H9 (cell line): ENCODE measurements around the gene KLK11. TPM values are rescaled to one million over a fixed set of nuclear protein-coding genes. Genes with fewer than 3 reads are reported as not detected.

Source experiments
- DNase-seq: peaks from one replicate; pipeline ENCODE4 v3.0.0-alpha.2; 2017
- H2AFZ ChIP-seq: one replicate; pipeline ENCODE4 v1.6.1; 2013; ENCODE audit warnings: mild to moderate bottlenecking, low read length, control low read depth, moderate library complexity
- H2AK5ac ChIP-seq: 2 replicates; pipeline ENCODE4 v1.6.1; 2013; ENCODE audit warnings: low read length, control low read depth, mixed read lengths; ENCODE audit not compliant: insufficient read length
- H2BK120ac ChIP-seq: one replicate; pipeline ENCODE4 v1.6.1; 2013; ENCODE audit warnings: low read depth, mild to moderate bottlenecking, low read length, control low read depth, inconsistent platforms; ENCODE audit not compliant: poor library complexity, severe bottlenecking
- H2BK12ac ChIP-seq: 2 replicates; pipeline ENCODE4 v1.6.1; 2013; ENCODE audit warnings: low read length, control low read depth, mixed read lengths, low read depth; ENCODE audit not compliant: insufficient read length
- H2BK15ac ChIP-seq: 2 replicates; pipeline ENCODE4 v1.6.1; 2013; ENCODE audit warnings: low read depth, low read length, control low read depth
- H2BK20ac ChIP-seq: one replicate; pipeline ENCODE4 v1.6.1; 2013; ENCODE audit warnings: low read depth, mild to moderate bottlenecking, low read length, control low read depth, inconsistent platforms; ENCODE audit not compliant: poor library complexity, severe bottlenecking
- H2BK5ac ChIP-seq: 2 replicates; pipeline ENCODE4 v1.6.1; 2013; ENCODE audit warnings: low read length, control low read depth, mixed read lengths; ENCODE audit not compliant: insufficient read length
- H3K14ac ChIP-seq: 2 replicates; pipeline ENCODE4 v1.6.1; 2013; ENCODE audit warnings: low read length, control low read depth; ENCODE audit not compliant: insufficient read depth
- H3K18ac ChIP-seq: 2 replicates; pipeline ENCODE4 v1.6.1; 2013; ENCODE audit warnings: low read depth, mild to moderate bottlenecking, mixed read lengths, low read length, control low read depth; ENCODE audit not compliant: insufficient read length
- H3K23ac ChIP-seq: 2 replicates; pipeline ENCODE4 v1.6.1; 2013; ENCODE audit warnings: low read length, control low read depth, mixed read lengths, low read depth; ENCODE audit not compliant: insufficient read length
- H3K23me2 ChIP-seq: 2 replicates; pipeline ENCODE4 v1.6.1; 2013; ENCODE audit warnings: low read depth, mild to moderate bottlenecking, mixed read lengths, low read length, control low read depth; ENCODE audit not compliant: insufficient read length, poor library complexity, severe bottlenecking
- H3K27ac ChIP-seq: 2 replicates; pipeline ENCODE4 v1.5.1; 2013; ENCODE audit warnings: low read length, control low read depth, mixed read lengths, low read depth; ENCODE audit not compliant: insufficient read length
- H3K27me3 ChIP-seq: 2 replicates; pipeline ENCODE4 v1.6.1; 2013; ENCODE audit warnings: low read length, control low read depth, inconsistent platforms; ENCODE audit not compliant: insufficient read depth
- H3K4ac ChIP-seq: 2 replicates; pipeline ENCODE4 v1.6.1; 2013; ENCODE audit warnings: low read depth, mild to moderate bottlenecking, control low read depth, inconsistent platforms, low read length, moderate library complexity
- H3K4me1 ChIP-seq: 2 replicates; pipeline ENCODE4 v1.6.1; 2013; ENCODE audit warnings: low read length, control low read depth, inconsistent platforms; ENCODE audit not compliant: insufficient read depth
- H3K4me2 ChIP-seq: 2 replicates; pipeline ENCODE4 v1.6.1; 2013; ENCODE audit warnings: low read length, control low read depth, mixed read lengths; ENCODE audit not compliant: insufficient read length, insufficient read depth
- H3K56ac ChIP-seq: 2 replicates; pipeline ENCODE4 v1.6.1; 2013; ENCODE audit warnings: low read depth, mild to moderate bottlenecking, mixed read lengths, low read length, control low read depth; ENCODE audit not compliant: insufficient read length
- H3K79me1 ChIP-seq: 2 replicates; pipeline ENCODE4 v1.6.1; 2013; ENCODE audit warnings: low read depth, mild to moderate bottlenecking, moderate library complexity, low read length, control low read depth, inconsistent platforms; ENCODE audit not compliant: insufficient read depth, poor library complexity, severe bottlenecking
- H3K79me2 ChIP-seq: 2 replicates; pipeline ENCODE4 v1.6.1; 2013; ENCODE audit warnings: low read length, control low read depth, inconsistent platforms; ENCODE audit not compliant: insufficient read depth
- H3K9ac ChIP-seq: 2 replicates; pipeline ENCODE4 v1.6.1; 2013; ENCODE audit warnings: low read length, control low read depth, mixed read lengths; ENCODE audit not compliant: insufficient read length; ENCODE audit errors: extremely low read depth
- H3K9me3 ChIP-seq: one replicate; pipeline ENCODE4 v1.6.1; 2013; ENCODE audit warnings: low read depth, low read length, inconsistent platforms; ENCODE audit not compliant: control insufficient read depth
- H3T11ph ChIP-seq: one replicate; pipeline ENCODE4 v1.6.1; 2013; ENCODE audit warnings: mild to moderate bottlenecking, low read length, control low read depth, inconsistent platforms
- H4K20me1 ChIP-seq: one replicate; pipeline ENCODE4 v1.6.1; 2013; ENCODE audit not compliant: control insufficient read depth, insufficient read length, insufficient read depth
- H4K5ac ChIP-seq: 2 replicates; pipeline ENCODE4 v1.6.1; 2013; ENCODE audit warnings: low read depth, mild to moderate bottlenecking, mixed read lengths, low read length, control low read depth; ENCODE audit not compliant: insufficient read length
- H4K8ac ChIP-seq: replicated peaks from 2 replicates; pipeline ENCODE4 v1.6.1; 2013; ENCODE audit warnings: low read length, control low read depth, mixed read lengths, low read depth; ENCODE audit not compliant: insufficient read length
- H4K91ac ChIP-seq: 2 replicates; pipeline ENCODE4 v1.6.1; 2013; ENCODE audit warnings: low read depth, mild to moderate bottlenecking, moderate library complexity, mixed read lengths, low read length, control low read depth; ENCODE audit not compliant: insufficient read length
- H3K27ac Mint-ChIP-seq, 3 experiments: 2 replicates in 2 of 3; 3 replicates in 1 of 3; pipeline ENCODE4 v1.8.0; 2020 to 2021; ENCODE audit warnings: mixed read lengths in 3 of 3, mild to moderate bottlenecking in 1 of 3, moderate library complexity in 1 of 3
- H3K27me3 Mint-ChIP-seq: 2 replicates; pipeline ENCODE4 v1.8.0; 2021; ENCODE audit warnings: low read depth, mild to moderate bottlenecking, moderate library complexity, mixed read lengths
- H3K36me3 Mint-ChIP-seq, 3 experiments: 2 replicates in 2 of 3; 3 replicates in 1 of 3; pipeline ENCODE4 v1.8.0; 2020 to 2021; ENCODE audit warnings: low read depth in 3 of 3, mixed read lengths in 3 of 3; ENCODE audit not compliant: insufficient read depth in 1 of 3
- H3K4me1 Mint-ChIP-seq, 2 experiments: 2 replicates each; pipeline ENCODE4 v1.8.0; 2020; ENCODE audit warnings: mixed read lengths in 2 of 2
- H3K4me3 Mint-ChIP-seq, 2 experiments: 2 replicates in 1 of 2; 3 replicates in 1 of 2; pipeline ENCODE4 v1.8.0; 2020 to 2021; ENCODE audit warnings: mild to moderate bottlenecking in 2 of 2, mixed read lengths in 2 of 2, moderate library complexity in 1 of 2
- H3K9me3 Mint-ChIP-seq, 2 experiments: 2 replicates in 1 of 2; 3 replicates in 1 of 2; pipeline ENCODE4 v1.8.0; 2020; ENCODE audit warnings: mild to moderate bottlenecking in 2 of 2, mixed read lengths in 2 of 2, moderate library complexity in 1 of 2
- CTCF ChIP-seq: fragments of 200-600 bp; sonication (generic); conservative IDR thresholded peaks from 3 replicates; pipeline ENCODE4 v1.8.0; 2021; ENCODE audit warnings: antibody characterized with exemption, mild to moderate bottlenecking
- WGBS: extraction: QIAGEN DNeasy Blood & Tissue Kit; methylation state at CpG from one replicate; pipeline ENCODE4 v1.1.7; 2013; ENCODE audit warnings: missing lambda C conversion rate, low lambda C conversion rate, mixed read lengths; ENCODE audit not compliant: insufficient read length; ENCODE audit errors: extremely low coverage; 5-methylcytosine and 5-hydroxymethylcytosine counted together
- total RNA-seq: library from RNA; stranded (reverse); gene quantifications from 2 replicates; pipeline ENCODE4 v1.2.1, GENCODE V29; 2021

Gene KLK11
- total RNA-seq, 1 experiment from 2014 or later = not detected

- no peak overlapping the region for H3K18ac ChIP-seq
- Mint-ChIP-seq H3K36me3 (no peaks in the 10 kb centered on the region), H3K4me3 (no peak overlapping the region), H3K4me1 (peaks cover 40 to 58% of the 10 kb centered on the region in 2 experiments), H3K27me3 (peaks cover 16% of the 10 kb centered on the region), H3K27ac (no peak overlapping the region), H3K9me3 (no peaks in the 10 kb centered on the region)
- no peak overlapping the region for H4K91ac ChIP-seq
- H3K56ac ChIP-seq = no peak overlapping the region
- TF ChIP-seq CTCF = no peak
- no peak overlapping the region for H4K8ac ChIP-seq
- no peak overlapping the region for H3K27ac ChIP-seq
- no peak overlapping the region for H2BK20ac ChIP-seq
- peaks cover 6% of the 10 kb centered on the region; the same call in 1 of the 2 replicates for H3K4me1 ChIP-seq
- H3K79me1 ChIP-seq = no peaks in the 10 kb centered on the region
- H3K79me2 ChIP-seq = no peaks in the 10 kb centered on the region
- no peak overlapping the region for H3T11ph ChIP-seq
- no peak overlapping the region for H2BK5ac ChIP-seq
- H3K23ac ChIP-seq = no peak overlapping the region
- H2BK120ac ChIP-seq = no peak overlapping the region
- no CpG with 5 or more reads among the region's 5 CpGs for WGBS
- H3K9ac ChIP-seq = no peak overlapping the region
- no peaks in the 10 kb centered on the region for H4K20me1 ChIP-seq
- H2BK12ac ChIP-seq = no peak overlapping the region
- H2BK15ac ChIP-seq = no peak overlapping the region
- H3K14ac ChIP-seq = no peak overlapping the region
- no peaks in the 10 kb centered on the region for H3K23me2 ChIP-seq
- no peak overlapping the region for H3K4ac ChIP-seq
- H4K5ac ChIP-seq = no peak overlapping the region
- H3K4me2 ChIP-seq = no peak overlapping the region
- H3K9me3 ChIP-seq = no peaks in the 10 kb centered on the region
- no peak overlapping the region for H2AFZ ChIP-seq
- DNase-seq = no peak
- H3K27me3 ChIP-seq = no peaks in the 10 kb centered on the region
- no peak overlapping the region for H2AK5ac ChIP-seq
Measured at GRCh38 chr19:50978772-50979390, 47.5 kb downstream of the KLK11 start.
